Colonic mucosa (tissue), 4 donors: ENCODE results near the gene COPZ1. TPM values are rescaled to one million over a fixed set of nuclear protein-coding genes. Genes with fewer than 3 reads are reported as not detected.

Source experiments
- DNase-seq: peaks from one replicate; pipeline ENCODE4 v3.0.0-alpha.2; 2020
- H3K27ac ChIP-seq: fragments of 200-600 bp; one replicate; pipeline ENCODE4 v1.8.0; 2021
- H3K27me3 ChIP-seq: fragments of 200-600 bp; one replicate; pipeline ENCODE4 v1.8.0; 2021
- H3K36me3 ChIP-seq: fragments of 200-600 bp; one replicate; pipeline ENCODE4 v1.8.0; 2021
- H3K4me1 ChIP-seq: fragments of 200-600 bp; one replicate; pipeline ENCODE4 v1.8.0; 2021; ENCODE audit warnings: mild to moderate bottlenecking
- H3K4me3 ChIP-seq: fragments of 200-600 bp; one replicate; pipeline ENCODE4 v1.8.0; 2021
- H3K9ac ChIP-seq, 2 donors: one replicate each; pipeline ENCODE4 v1.7.0; 2013; ENCODE audit warnings: control low read depth in 2 of 2, low read depth in 2 of 2, low read length in 2 of 2
- H3K9me3 ChIP-seq: fragments of 200-600 bp; one replicate; pipeline ENCODE4 v1.8.0; 2021
- intact Hi-C: fragments of 100-400 bp; cut with DNase I; formaldehyde crosslinking; loops from one replicate; pipeline ENCODE4 v1.14.1; 2022
- total RNA-seq, 2 donors: library from RNA; stranded (reverse); fragmentation: NEBNext Ultra II Directional in 1 of 2; extraction: Animal tissue kit (Norgen Biotek cat#: 25700) in 1 of 2; gene quantifications; one replicate each; pipeline ENCODE4 v1.2.1, GENCODE V29; 2021
- TF ChIP-seq, protein P1 (sequence below): fragments of 200-600 bp; IDR thresholded peaks from one replicate; pipeline ENCODE4 v1.8.0; 2022; ENCODE audit warnings: antibody characterized with exemption, mild to moderate bottlenecking
- donor health status: healthy.
- donor health status: DM: no; HTN: no; CAD: no.
- donor health status: DM: no; HTN: no; CAD: no.

Gene COPZ1
- total RNA-seq, 2 donors from 2014 or later, result 164 to 173 TPM

GRCh38 chr12:54358945-54359761, 34.2 kb downstream of the COPZ1 start:
- TF ChIP-seq, protein P1, sequence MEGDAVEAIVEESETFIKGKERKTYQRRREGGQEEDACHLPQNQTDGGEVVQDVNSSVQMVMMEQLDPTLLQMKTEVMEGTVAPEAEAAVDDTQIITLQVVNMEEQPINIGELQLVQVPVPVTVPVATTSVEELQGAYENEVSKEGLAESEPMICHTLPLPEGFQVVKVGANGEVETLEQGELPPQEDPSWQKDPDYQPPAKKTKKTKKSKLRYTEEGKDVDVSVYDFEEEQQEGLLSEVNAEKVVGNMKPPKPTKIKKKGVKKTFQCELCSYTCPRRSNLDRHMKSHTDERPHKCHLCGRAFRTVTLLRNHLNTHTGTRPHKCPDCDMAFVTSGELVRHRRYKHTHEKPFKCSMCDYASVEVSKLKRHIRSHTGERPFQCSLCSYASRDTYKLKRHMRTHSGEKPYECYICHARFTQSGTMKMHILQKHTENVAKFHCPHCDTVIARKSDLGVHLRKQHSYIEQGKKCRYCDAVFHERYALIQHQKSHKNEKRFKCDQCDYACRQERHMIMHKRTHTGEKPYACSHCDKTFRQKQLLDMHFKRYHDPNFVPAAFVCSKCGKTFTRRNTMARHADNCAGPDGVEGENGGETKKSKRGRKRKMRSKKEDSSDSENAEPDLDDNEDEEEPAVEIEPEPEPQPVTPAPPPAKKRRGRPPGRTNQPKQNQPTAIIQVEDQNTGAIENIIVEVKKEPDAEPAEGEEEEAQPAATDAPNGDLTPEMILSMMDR, result no peak
- Histone ChIP-seq H3K4me1 (no peaks in the 10 kb centered on the region), H3K9me3 (no peaks in the 10 kb centered on the region), H3K9ac (peak overlapping the region; percentile 81 to 89), H3K36me3 (no peaks in the 10 kb centered on the region), H3K27ac (peak overlapping the region; percentile 75), H3K27me3 (no peaks in the 10 kb centered on the region), H3K4me3 (peak overlapping the region; percentile 41)
- DNase-seq, result peak; percentile 97
- intact Hi-C loops, result loop anchor here (10.0 kb wide), 1 partner anchor 354 kb away; the partner anchor contains the start of genes HOXC8 and HOXC9

- H3K27me3 ChIP-seq, result no peaks in the 10 kb centered on the region
- peak overlapping the region; percentile 41 for H3K4me3 ChIP-seq
- intact Hi-C loops, result loop anchor here (5.0 to 10.0 kb wide), 3 partner anchors 68 to 355 kb away; partner anchors contain the start of genes HOXC8 and HOXC9
- peak overlapping the region; percentile 38 to 81 for H3K9ac ChIP-seq
- H3K9me3 ChIP-seq, result no peaks in the 10 kb centered on the region
- TF ChIP-seq, protein P1, result no peak
- peak overlapping the region; percentile 75 for H3K27ac ChIP-seq
- DNase-seq, result no peak
- H3K36me3 ChIP-seq, result no peaks in the 10 kb centered on the region
- no peaks in the 10 kb centered on the region for H3K4me1 ChIP-seq
Measured at GRCh38 chr12:54359762-54360351, 34.9 kb downstream of the COPZ1 start.

- Histone ChIP-seq H3K4me1 (no peaks in the 10 kb centered on the region), H3K9me3 (no peaks in the 10 kb centered on the region), H3K27ac (no peak overlapping the region), H3K9ac (no peak overlapping the region), H3K4me3 (no peak overlapping the region), H3K36me3 (no peaks in the 10 kb centered on the region), H3K27me3 (no peaks in the 10 kb centered on the region)
- intact Hi-C loops, result loop anchor here (5.0 kb wide), 2 partner anchors 69 to 139 kb away; no protein-coding TSS in a partner anchor
- TF ChIP-seq, protein P1, result peak; percentile 79
- peak; percentile 88 for DNase-seq
Measured at GRCh38 chr12:54360717-54361456, 36.0 kb downstream of the COPZ1 start.

DNA sequence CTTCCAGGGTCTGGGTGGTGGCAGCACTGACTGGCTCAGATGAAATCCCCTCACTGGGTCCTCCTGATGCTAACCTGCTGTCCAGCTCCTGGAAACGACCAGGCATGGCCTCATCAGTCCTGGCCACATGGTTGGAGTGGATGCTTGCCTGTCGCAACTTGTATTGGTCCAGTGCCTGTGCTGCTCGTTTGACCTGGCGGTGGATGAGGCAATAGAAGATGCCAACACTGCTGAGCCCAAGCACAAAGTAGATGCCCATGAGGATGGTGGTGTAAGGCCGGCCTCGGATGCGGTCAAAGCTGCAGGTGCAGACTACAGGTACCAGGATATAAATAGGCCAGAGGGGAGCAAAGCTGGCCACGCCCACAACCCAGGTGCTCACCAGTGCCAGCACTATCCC, 38.1 kb downstream of the COPZ1 start:
- no peak overlapping the region for H3K9ac ChIP-seq
- H3K36me3 ChIP-seq, result no peaks in the 10 kb centered on the region
- no peaks in the 10 kb centered on the region for H3K4me1 ChIP-seq
- no peak overlapping the region for H3K27ac ChIP-seq
- H3K27me3 ChIP-seq, result no peaks in the 10 kb centered on the region
- TF ChIP-seq, protein P1, result no peak
- intact Hi-C loops, result loop anchor here (5.0 kb wide), 2 partner anchors 71 to 141 kb away; no protein-coding TSS in a partner anchor
- no peaks in the 10 kb centered on the region for H3K9me3 ChIP-seq
- no peak overlapping the region for H3K4me3 ChIP-seq
- no peak for DNase-seq

- H3K9ac ChIP-seq, result no peak overlapping the region
- no peaks in the 10 kb centered on the region for H3K36me3 ChIP-seq
- no peak overlapping the region for H3K27ac ChIP-seq
- intact Hi-C loops, result loop anchor here (5.0 kb wide), 2 partner anchors 71 to 141 kb away; no protein-coding TSS in a partner anchor
- no peaks in the 10 kb centered on the region for H3K4me1 ChIP-seq
- TF ChIP-seq, protein P1, result no peak
- no peak for DNase-seq
- H3K27me3 ChIP-seq, result no peaks in the 10 kb centered on the region
- H3K9me3 ChIP-seq, result no peaks in the 10 kb centered on the region
- no peak overlapping the region for H3K4me3 ChIP-seq
Measured at GRCh38 chr12:54363618-54364017, 38.7 kb downstream of the COPZ1 start.
